NB4 (cell line): Measurements from ENCODE around the gene RAB30.

Experiments used
- DNase-seq: peaks from one replicate; pipeline ENCODE4 v3.0.0; 2010; ENCODE audit warnings: low read depth
- H3K4me3 ChIP-seq: one replicate; pipeline ENCODE4 v1.5.1; 2011; ENCODE audit warnings: mild to moderate bottlenecking, low read depth, low read length, moderate library complexity
- CTCF ChIP-seq: IDR thresholded peaks from one replicate; pipeline ENCODE4 v1.5.1; 2012; ENCODE audit warnings: low read depth, low read length
- MYC ChIP-seq: IDR thresholded peaks from 2 replicates; pipeline ENCODE4 v1.6.1; 2011; ENCODE audit warnings: low read depth, low read length
- POLR2A ChIP-seq: IDR thresholded peaks from 2 replicates; pipeline ENCODE4 v1.6.1; 2011; ENCODE audit warnings: mild to moderate bottlenecking; ENCODE audit not compliant: insufficient read length; ENCODE audit errors: extremely low read depth
- TF ChIP-seq, protein P1 (sequence below): IDR thresholded peaks from 2 replicates; pipeline ENCODE4 v1.6.1; 2011; ENCODE audit warnings: low read depth, low read length

The RAB30 gene

GRCh38 chr11:82986446-82986845, 85.3 kb downstream of the RAB30 start:
- no peak for DNase-seq
- no peak overlapping the region for H3K4me3 ChIP-seq
- TF ChIP-seq MYC (no peak), POLR2A (no peak), CTCF (no peak)
- TF ChIP-seq, protein P1, sequence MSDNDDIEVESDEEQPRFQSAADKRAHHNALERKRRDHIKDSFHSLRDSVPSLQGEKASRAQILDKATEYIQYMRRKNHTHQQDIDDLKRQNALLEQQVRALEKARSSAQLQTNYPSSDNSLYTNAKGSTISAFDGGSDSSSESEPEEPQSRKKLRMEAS = no peak

GRCh38 chr11:82981852-82982251, 89.8 kb downstream of the RAB30 start:
- DNase-seq = no peak
- no peak overlapping the region for H3K4me3 ChIP-seq
- TF ChIP-seq CTCF (no peak), MYC (no peak)

DNA sequence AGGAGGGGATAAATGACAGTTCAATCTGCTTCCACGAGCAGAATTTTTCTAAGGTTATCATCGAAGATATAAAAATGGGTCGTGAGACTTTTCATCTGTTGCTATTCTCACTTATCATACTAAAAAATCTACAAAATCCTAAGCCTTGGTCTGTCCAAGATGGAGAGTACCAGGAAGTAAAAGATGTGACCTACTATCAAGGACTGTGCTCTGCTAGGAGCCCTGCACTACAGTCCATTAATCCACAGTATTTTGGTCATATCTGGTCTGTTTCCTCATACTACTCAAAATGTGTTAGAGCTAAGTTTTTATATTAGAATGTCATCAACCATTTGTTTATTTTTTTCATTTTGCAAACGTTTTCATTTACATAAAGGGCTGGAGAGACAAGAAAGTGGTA, 90.8 kb downstream of the RAB30 start:
- TF ChIP-seq POLR2A = no peak
- TF ChIP-seq, protein P1 = no peak
- no peak overlapping the region for H3K4me3 ChIP-seq
- DNase-seq = no peak

DNA sequence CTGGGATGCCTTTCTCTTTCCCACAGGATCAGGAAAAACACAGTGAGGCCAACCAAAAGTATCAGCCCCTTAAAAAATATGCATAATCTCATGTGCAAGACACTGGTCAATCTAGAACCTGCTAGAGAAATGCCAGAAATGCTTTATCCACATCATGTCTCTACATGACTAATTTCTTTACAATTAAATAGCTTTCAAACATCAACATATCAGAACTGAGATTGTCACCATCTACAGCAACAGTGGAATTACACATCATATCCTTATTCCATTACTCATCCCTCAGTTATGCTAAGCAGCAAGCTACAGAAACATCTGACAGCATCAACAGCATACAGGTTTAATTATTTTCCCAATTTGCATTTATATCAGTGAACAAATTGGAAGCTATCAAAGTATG, 91.4 kb downstream of the RAB30 start:
- TF ChIP-seq CTCF = no peak
- TF ChIP-seq MYC = no peak
- no peak for TF ChIP-seq POLR2A
- TF ChIP-seq, protein P1 = no peak
- no peak for DNase-seq
- H3K4me3 ChIP-seq = no peak overlapping the region

DNA sequence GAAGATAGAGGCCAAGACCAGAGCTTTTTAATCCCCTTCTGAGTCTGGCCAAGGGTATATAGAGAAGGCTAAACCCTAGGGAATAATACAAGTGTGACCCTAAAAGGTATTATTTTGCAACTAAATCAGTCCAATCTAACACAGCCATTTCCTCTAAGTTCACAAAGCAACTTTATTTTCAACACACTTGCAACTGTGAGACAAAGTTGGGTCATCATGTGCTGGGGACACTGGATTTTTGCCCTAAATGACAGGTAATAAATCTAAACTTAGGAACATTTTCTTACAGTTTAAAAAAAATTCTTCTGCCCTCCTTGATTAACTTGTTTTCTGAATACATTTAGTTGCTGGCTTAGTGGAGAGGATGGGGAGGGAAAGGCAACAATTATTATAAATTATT, 91.9 kb downstream of the RAB30 start:
- DNase-seq = no peak
- H3K4me3 ChIP-seq = no peak overlapping the region
- TF ChIP-seq, protein P1 = no peak
- no peak for TF ChIP-seq CTCF
- no peak for TF ChIP-seq POLR2A
- no peak for TF ChIP-seq MYC

DNA sequence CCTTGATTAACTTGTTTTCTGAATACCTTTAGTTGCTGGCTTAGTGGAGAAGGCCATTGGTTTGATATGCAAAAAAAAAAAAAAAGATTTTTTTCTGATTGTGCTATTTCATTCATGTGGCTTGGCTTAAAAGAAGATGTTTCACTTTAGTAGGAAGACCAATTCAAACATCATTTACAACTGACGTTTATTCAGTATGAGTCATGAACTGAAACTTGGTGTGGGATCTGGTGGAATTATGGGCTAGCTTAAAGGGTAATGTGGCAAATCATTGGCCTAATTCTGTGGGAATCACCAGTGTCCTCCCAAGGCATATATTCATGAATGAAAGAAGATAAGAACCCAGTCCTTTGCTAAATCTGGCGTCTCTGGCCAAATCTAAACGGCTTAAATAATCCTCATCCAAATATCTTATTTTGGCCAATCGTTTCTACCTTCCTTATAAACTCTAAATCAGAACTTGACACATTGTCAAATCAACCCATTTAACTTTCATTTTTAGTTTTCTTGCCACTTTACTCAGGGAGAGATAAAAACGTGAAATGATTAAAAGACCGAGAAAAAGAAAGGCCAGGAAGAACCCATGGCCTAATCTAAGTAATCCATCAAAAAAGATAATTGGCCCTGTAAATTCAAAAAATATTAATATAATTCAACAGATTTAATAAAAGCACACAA, 93.1 kb downstream of the RAB30 start:
- no peak for TF ChIP-seq POLR2A
- TF ChIP-seq CTCF = no peak
- no peak for TF ChIP-seq MYC
- TF ChIP-seq, protein P1 = no peak
- DNase-seq = no peak
- no peak overlapping the region for H3K4me3 ChIP-seq
